Activated naive CD8-positive, alpha-beta T cell treated with anti-CD3 and anti-CD28 coated beads, Interleukin-2, amount 10 ng/mL, durations not matched to agents 7 days and 5 days (primary cell): Measurements from ENCODE around the gene P2RY11. TPM values are rescaled to one million over a fixed set of nuclear protein-coding genes. Genes with fewer than 3 reads are reported as not detected.

ENCODE experiments used
- ATAC-seq: fragments of 150-1000 bp; cut with Tn5 transposase; one replicate; pipeline ENCODE4 v1.10.0; 2021; ENCODE audit warnings: low read depth, moderate library complexity
- POLR2A ChIA-PET: fragments of 350-600 bp; sonication (Branson Sonifier 250); formaldehyde crosslinking; loops from one replicate; lab custom pipeline; 2021; ENCODE audit warnings: antibody characterized with exemption; lab: Charles Lee
- DNase-seq: peaks from one replicate; pipeline ENCODE4 v3.0.0; 2021
- H3K27ac Mint-ChIP-seq: one replicate; pipeline ENCODE4 v1.8.0; 2022; ENCODE audit warnings: mild to moderate bottlenecking, mixed read lengths
- H3K27me3 Mint-ChIP-seq: one replicate; pipeline ENCODE4 v1.8.0; 2022; ENCODE audit warnings: mild to moderate bottlenecking, moderate library complexity, mixed read lengths
- H3K36me3 Mint-ChIP-seq: one replicate; pipeline ENCODE4 v1.8.0; 2021; ENCODE audit warnings: mild to moderate bottlenecking, mixed read lengths
- H3K4me1 Mint-ChIP-seq: one replicate; pipeline ENCODE4 v1.8.0; 2021; ENCODE audit warnings: mixed read lengths
- H3K4me3 Mint-ChIP-seq: one replicate; pipeline ENCODE4 v1.8.0; 2022; ENCODE audit warnings: mild to moderate bottlenecking, moderate library complexity, mixed read lengths
- H3K9me3 Mint-ChIP-seq: one replicate; pipeline ENCODE4 v1.8.0; 2021; ENCODE audit warnings: mixed read lengths
- total RNA-seq, 2 experiments: library from RNA; stranded (reverse); gene quantifications; one replicate each; pipeline ENCODE4 v1.2.3, GENCODE V29; 2021

Gene P2RY11, protein sequence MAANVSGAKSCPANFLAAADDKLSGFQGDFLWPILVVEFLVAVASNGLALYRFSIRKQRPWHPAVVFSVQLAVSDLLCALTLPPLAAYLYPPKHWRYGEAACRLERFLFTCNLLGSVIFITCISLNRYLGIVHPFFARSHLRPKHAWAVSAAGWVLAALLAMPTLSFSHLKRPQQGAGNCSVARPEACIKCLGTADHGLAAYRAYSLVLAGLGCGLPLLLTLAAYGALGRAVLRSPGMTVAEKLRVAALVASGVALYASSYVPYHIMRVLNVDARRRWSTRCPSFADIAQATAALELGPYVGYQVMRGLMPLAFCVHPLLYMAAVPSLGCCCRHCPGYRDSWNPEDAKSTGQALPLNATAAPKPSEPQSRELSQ
- total RNA-seq = 10 to 100 TPM; 51.8 to 53.6 TPM

DNA sequence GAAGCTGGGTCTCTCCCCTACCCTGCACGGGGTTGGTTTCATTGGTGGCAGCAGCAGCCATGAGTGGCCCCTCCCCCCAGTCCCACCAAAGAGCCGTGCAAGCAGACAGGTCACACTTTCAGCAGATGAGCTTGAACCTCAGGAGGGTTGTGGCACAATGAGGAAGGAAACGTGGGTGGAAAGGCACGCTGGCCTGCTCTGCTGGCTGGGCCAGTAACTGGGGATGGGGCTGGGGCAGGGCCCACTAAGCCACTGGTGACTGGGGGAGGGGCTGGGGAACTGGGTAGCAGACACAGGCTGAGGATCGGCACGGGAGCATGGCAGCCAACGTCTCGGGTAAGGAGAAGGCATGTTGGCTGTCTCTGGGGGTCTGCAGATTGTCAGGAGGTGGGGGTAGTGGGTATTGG lies at the start of gene P2RY11:
TSS of gene P2RY11 (plus strand) at position 289 of the 407 bp plus-strand sequence. CDS start at position 318, 29 bp downstream.
- Mint-ChIP-seq H3K27me3 (no peaks in the 10 kb centered on the region), H3K4me3 (peak within 1 kb of the TSS; percentile 88), H3K27ac (peak within 1 kb of the TSS; percentile 93), H3K4me1 (peaks cover 38% of the 10 kb centered on the region), H3K36me3 (peaks cover 39% of the 10 kb centered on the region), H3K9me3 (no peaks in the 10 kb centered on the region)
- POLR2A ChIA-PET = interaction anchor here (0.6 to 7.5 kb wide), 7 partner anchors 7 to 611 kb away, joined by 3 to 79 read pairs (median 5); partner anchors contain the start of genes ANGPTL6, DNMT1 and PPAN
- DNase-seq (peak; percentile 64), ATAC-seq (peak; percentile 38)

DNA sequence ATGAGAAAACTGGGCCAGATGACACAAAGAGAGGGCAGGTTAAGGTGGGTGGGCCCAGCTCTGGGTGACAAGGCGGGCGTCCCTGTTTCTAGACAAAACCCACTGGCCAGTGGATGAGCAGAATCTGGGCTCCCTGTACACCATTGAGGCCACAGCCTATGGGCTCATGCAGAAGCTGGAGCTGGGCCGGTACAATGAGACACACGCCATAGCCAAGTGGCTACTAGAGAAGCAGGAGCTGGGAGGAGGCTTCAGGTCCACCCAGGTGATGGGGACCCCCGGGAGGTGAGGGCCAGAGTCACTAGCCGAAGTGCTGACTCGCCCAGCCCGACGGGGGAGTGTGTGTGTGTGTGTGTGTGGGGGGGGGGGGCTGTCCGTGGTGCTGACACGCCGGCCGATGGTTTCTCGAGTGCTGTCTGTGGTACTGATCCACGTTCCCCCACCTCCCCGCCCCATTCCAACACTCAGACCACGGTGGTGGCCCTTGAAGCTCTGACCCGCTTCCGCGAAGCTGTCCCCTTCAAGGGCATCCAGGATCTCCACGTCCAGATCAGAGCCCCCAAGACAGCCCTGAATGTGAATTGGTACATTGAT lies 49.7 kb upstream of the P2RY11 start:
- no peak for DNase-seq
- POLR2A ChIA-PET = no interaction called here
- Mint-ChIP-seq H3K4me3 (no peak overlapping the region), H3K9me3 (no peaks in the 10 kb centered on the region), H3K27ac (no peak overlapping the region), H3K4me1 (no peaks in the 10 kb centered on the region), H3K27me3 (peaks cover 18% of the 10 kb centered on the region), H3K36me3 (no peaks in the 10 kb centered on the region)
- no peak for ATAC-seq

GRCh38 chr19:10068205-10068604 lies 43.3 kb upstream of the P2RY11 start:
- no peaks in the 10 kb centered on the region for H3K9me3 Mint-ChIP-seq
- H3K27me3 Mint-ChIP-seq = peaks cover 20% of the 10 kb centered on the region
- peak; percentile 47 for ATAC-seq
- no peak overlapping the region for H3K4me3 Mint-ChIP-seq
- peaks cover 5% of the 10 kb centered on the region for H3K4me1 Mint-ChIP-seq
- DNase-seq = no peak
- POLR2A ChIA-PET = interaction anchor here (0.5 kb wide), 1 partner anchor 145 kb away, joined by 3 read pairs; no protein-coding TSS in a partner anchor
- H3K36me3 Mint-ChIP-seq = no peaks in the 10 kb centered on the region
- H3K27ac Mint-ChIP-seq = no peak overlapping the region

GRCh38 chr19:10069046-10069445 lies 42.4 kb upstream of the P2RY11 start:
- Mint-ChIP-seq H3K27ac (no peak overlapping the region), H3K27me3 (peaks cover 14% of the 10 kb centered on the region), H3K4me1 (peaks cover 5% of the 10 kb centered on the region), H3K36me3 (no peaks in the 10 kb centered on the region), H3K4me3 (no peak overlapping the region), H3K9me3 (no peaks in the 10 kb centered on the region)
- no peak for ATAC-seq
- POLR2A ChIA-PET = interaction anchor here (1.0 kb wide), 1 partner anchor 33 kb away, joined by 6 read pairs; no protein-coding TSS in a partner anchor
- DNase-seq = no peak

GRCh38 chr19:10070730-10071446 lies 40.6 kb upstream of the P2RY11 start:
- H3K36me3 Mint-ChIP-seq = no peaks in the 10 kb centered on the region
- POLR2A ChIA-PET = no interaction called here
- peaks cover 5% of the 10 kb centered on the region for H3K4me1 Mint-ChIP-seq

GRCh38 chr19:10074153-10074552 lies 37.3 kb upstream of the P2RY11 start:
- H3K4me3 Mint-ChIP-seq = no peak overlapping the region
- no peaks in the 10 kb centered on the region for H3K36me3 Mint-ChIP-seq
- no peaks in the 10 kb centered on the region for H3K9me3 Mint-ChIP-seq
- H3K4me1 Mint-ChIP-seq = no peaks in the 10 kb centered on the region
- no peak overlapping the region for H3K27ac Mint-ChIP-seq
- no peak for DNase-seq
- peaks cover 21% of the 10 kb centered on the region for H3K27me3 Mint-ChIP-seq
- POLR2A ChIA-PET = interaction anchor here (1.5 kb wide), 1 partner anchor 38 kb away, joined by 4 read pairs; the partner anchor contains the start of gene P2RY11
- peak; percentile 76 for ATAC-seq

More at GRCh38 chr19:10070730-10071446, 40.6 kb upstream of the P2RY11 start:
- peaks cover 16% of the 10 kb centered on the region for H3K27me3 Mint-ChIP-seq
- no peak overlapping the region for H3K27ac Mint-ChIP-seq
- DNase-seq (no peak), ATAC-seq (no peak)
- no peak overlapping the region for H3K4me3 Mint-ChIP-seq
- no peaks in the 10 kb centered on the region for H3K9me3 Mint-ChIP-seq

DNA sequence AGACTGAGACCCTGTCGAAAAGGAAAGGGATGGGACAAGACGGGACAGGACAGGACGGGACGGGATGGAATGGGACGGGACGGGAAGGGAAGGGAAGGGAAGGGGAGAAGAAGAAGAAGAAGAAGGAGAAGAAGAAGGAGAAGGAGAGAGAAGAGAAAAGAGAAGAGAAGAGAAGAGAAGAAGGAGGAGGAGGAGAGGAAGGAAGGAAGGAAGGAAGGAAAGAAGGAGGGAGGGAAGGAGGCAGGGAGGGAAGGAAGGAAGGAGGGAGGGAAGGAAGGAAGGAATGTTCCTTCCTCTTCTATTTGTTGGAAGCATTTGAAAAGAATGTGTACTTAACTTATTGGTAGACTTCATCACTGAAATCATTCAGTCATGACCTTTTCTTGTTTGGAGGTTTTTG lies 35.0 kb upstream of the P2RY11 start:
- H3K9me3 Mint-ChIP-seq = no peaks in the 10 kb centered on the region
- no peak for ATAC-seq
- no peaks in the 10 kb centered on the region for H3K36me3 Mint-ChIP-seq
- no peak overlapping the region for H3K27ac Mint-ChIP-seq
- POLR2A ChIA-PET = interaction anchor here (0.6 to 1.2 kb wide), 2 partner anchors 37 to 176 kb away, joined by 3 read pairs; no protein-coding TSS in a partner anchor
- H3K4me1 Mint-ChIP-seq = no peaks in the 10 kb centered on the region
- DNase-seq = no peak
- H3K27me3 Mint-ChIP-seq = peaks cover 27% of the 10 kb centered on the region
- H3K4me3 Mint-ChIP-seq = no peak overlapping the region

- Mint-ChIP-seq H3K27me3 (peaks cover 27% of the 10 kb centered on the region), H3K9me3 (no peaks in the 10 kb centered on the region), H3K4me1 (no peaks in the 10 kb centered on the region), H3K27ac (no peak overlapping the region), H3K4me3 (no peak overlapping the region), H3K36me3 (no peaks in the 10 kb centered on the region)
- DNase-seq (no peak), ATAC-seq (no peak)
- POLR2A ChIA-PET = no interaction called here
Observed at GRCh38 chr19:10078329-10078728, 33.2 kb upstream of the P2RY11 start.

DNA sequence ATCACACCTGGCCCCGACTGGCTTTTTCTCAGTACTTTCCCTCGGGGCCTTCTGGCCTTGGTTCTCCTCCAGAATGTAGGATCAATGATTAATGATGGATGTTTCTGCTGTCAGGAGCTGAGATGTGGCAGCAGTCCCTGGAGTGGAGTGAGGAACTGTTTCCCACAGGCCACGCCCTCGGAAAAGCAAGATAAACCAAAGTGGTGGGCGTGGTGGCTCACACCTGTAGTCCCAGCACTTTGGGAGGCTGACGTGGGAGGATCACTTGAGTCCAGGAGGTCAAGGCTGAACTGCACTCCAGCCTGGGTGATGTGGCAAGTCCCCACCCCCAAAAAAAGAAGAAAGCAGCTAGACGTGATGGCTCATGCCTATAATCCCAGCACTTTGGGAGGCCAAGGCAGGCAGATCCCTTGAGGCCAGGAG lies 32.5 kb upstream of the P2RY11 start:
- Mint-ChIP-seq H3K4me1 (no peaks in the 10 kb centered on the region), H3K4me3 (no peak overlapping the region), H3K36me3 (no peaks in the 10 kb centered on the region), H3K27me3 (peaks cover 27% of the 10 kb centered on the region), H3K9me3 (no peaks in the 10 kb centered on the region), H3K27ac (peak overlapping the region; percentile 21)
- ATAC-seq (no peak), DNase-seq (no peak)
- POLR2A ChIA-PET = no interaction called here

- DNase-seq = no peak
- H3K4me3 Mint-ChIP-seq = no peak overlapping the region
- peaks cover 7% of the 10 kb centered on the region for H3K27me3 Mint-ChIP-seq
- no peaks in the 10 kb centered on the region for H3K9me3 Mint-ChIP-seq
- ATAC-seq = no peak
- peaks cover 11% of the 10 kb centered on the region for H3K4me1 Mint-ChIP-seq
- POLR2A ChIA-PET = interaction anchor here (0.8 to 1.3 kb wide), 2 partner anchors 12 to 29 kb away, joined by 3 to 4 read pairs; no protein-coding TSS in a partner anchor
- no peak overlapping the region for H3K27ac Mint-ChIP-seq
- peaks cover 12% of the 10 kb centered on the region for H3K36me3 Mint-ChIP-seq
Observed at GRCh38 chr19:10083911-10084310, 27.6 kb upstream of the P2RY11 start.

DNA sequence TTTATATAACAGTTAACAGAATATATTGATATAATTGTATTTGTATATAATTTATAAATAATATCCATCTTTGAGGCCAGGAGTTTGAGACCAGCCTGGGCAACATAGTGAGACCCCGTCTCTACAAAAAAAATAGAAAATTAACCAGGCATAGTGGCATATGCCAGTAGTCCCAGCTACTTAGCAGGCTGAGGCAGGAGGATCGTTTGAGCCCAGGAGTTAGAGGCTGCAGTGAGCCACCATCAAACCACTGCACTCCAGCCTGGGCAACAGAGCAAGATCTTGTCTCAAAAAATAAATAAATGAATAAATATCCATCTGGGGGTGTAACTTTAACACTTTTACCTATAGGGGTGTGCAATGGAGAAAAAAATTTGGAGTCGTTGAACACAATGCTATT lies 26.7 kb upstream of the P2RY11 start:
- H3K27ac Mint-ChIP-seq = peak overlapping the region; percentile 92
- no peak for ATAC-seq
- H3K4me1 Mint-ChIP-seq = peaks cover 14% of the 10 kb centered on the region
- no peak for DNase-seq
- no peaks in the 10 kb centered on the region for H3K9me3 Mint-ChIP-seq
- H3K36me3 Mint-ChIP-seq = peaks cover 19% of the 10 kb centered on the region
- no peak overlapping the region for H3K4me3 Mint-ChIP-seq
- POLR2A ChIA-PET = interaction anchor here (0.8 to 1.5 kb wide), 3 partner anchors 11 to 29 kb away, joined by 3 to 4 read pairs (median 3); partner anchors contain the start of gene ANGPTL6
- H3K27me3 Mint-ChIP-seq = peaks cover 7% of the 10 kb centered on the region

GRCh38 chr19:10085641-10086590 lies 25.6 kb upstream of the P2RY11 start, which contains the start of gene SHFL:
Gene SHFL, plus strand, starts transcription at chr19:10086317. Its CDS starts 111 bp downstream, at chr19:10086428.
- H3K4me1 Mint-ChIP-seq = peaks cover 17% of the 10 kb centered on the region
- POLR2A ChIA-PET = interaction anchor here (1.2 to 1.5 kb wide), 3 partner anchors 10 to 28 kb away, joined by 3 to 4 read pairs (median 3); partner anchors contain the start of gene ANGPTL6

More at GRCh38 chr19:10085641-10086590, 25.6 kb upstream of the P2RY11 start, which contains the start of gene SHFL:
- H3K27me3 Mint-ChIP-seq = peaks cover 2% of the 10 kb centered on the region
- no peaks in the 10 kb centered on the region for H3K9me3 Mint-ChIP-seq
- H3K36me3 Mint-ChIP-seq = peaks cover 22% of the 10 kb centered on the region
- DNase-seq (peak; percentile 94), ATAC-seq (peak; percentile 92)
- H3K4me3 Mint-ChIP-seq = peak within 1 kb of the TSS; percentile 91
- H3K27ac Mint-ChIP-seq = peak within 1 kb of the TSS; percentile 92
